Endometrial microvascular endothelial cells (primary cell): ENCODE data around the gene MRPS5. TPM values are rescaled to one million over a fixed set of nuclear protein-coding genes. Genes with fewer than 3 reads are reported as not detected.
"Not testable (repeated sequence)": the region's sequence is repeated elsewhere in the genome, so short reads cannot be mapped to it uniquely, and the experiment has no call there.

Source experiments
- in situ Hi-C: cut with HindIII; loops from 2 replicates; pipeline ENCODE4 v1.10.0; 2017; ENCODE audit warnings: low sequenced_read_pairs, low pct_unique_long_range_greater_than_20kb; ENCODE audit errors: inconsistent ontology term
- total RNA-seq: library from RNA; depleted of rRNA; stranded (reverse); fragments of >200 nt; gene quantifications from one replicate; pipeline ENCODE4 v1.2.3, GENCODE V29; 2015; ENCODE audit errors: inconsistent ontology term

Gene MRPS5
- total RNA-seq, 1 donor from 2014 or later = 36.3 TPM

DNA sequence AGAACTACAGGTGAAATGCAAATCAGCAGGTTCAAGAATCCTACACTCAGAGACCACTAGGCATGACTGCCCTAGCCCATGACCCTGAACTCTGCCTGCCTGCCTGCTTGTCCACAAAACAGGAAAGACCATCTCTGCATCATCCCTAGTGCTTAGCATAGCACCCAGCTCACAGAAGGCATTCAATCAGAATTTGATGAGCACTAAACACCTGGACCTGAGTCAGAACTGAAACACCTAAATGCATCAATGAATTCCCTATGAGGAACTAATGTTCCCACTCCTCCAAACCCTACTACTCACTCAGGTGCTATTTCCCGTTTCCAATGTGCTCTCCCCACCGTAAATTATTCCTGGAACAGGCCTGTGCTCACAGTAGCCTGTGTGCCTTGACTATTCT lies 21.7 kb downstream of the MRPS5 start:
- in situ Hi-C loops = no loop called here

DNA sequence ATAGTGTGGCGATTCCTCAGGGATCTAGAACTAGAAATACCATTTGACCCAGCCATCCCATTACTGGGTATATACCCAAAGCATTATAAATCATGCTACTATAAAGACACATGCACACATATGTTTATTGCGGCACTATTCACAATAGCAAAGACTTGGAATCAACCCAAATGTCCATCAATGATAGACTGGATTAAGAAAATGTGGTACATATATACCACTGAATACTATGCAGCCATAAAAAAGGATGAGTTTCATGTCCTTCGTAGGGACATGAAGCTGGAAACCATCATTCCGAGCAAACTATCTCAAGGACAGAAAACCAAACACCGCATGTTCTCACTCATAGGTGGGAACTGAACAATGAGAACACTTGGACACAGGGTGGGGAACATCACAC lies 23.3 kb downstream of the MRPS5 start:
- in situ Hi-C loops = not testable (repeated sequence)

DNA sequence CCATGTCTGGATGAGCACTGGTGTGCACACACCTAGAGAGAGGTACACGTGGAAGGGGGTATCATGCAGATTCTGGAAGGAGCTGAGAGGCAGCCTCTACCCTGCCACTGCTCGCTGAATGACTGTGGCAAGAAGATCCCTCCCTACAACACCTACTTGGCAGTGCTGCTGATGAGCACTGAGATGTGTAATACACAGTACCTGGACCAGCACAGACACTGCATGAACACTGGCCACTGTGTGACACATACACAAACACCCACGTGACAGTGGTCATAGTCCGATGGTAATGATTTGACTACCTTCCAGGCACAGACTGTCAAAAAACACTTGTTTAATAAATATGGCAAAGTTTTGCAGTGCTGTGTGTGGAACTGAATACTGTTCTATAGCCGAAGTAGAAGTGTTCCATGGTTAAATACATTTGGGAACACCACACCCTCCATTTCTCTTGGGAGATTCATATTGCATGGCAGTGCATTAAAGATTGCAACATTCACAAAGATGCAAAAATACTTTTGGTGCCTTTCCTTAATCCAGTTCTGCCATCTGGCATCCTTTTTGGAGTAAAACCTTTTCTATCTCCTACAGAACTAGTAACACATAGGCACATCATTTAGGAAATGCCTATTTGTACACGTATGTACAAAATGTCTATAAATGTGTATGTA lies 29.6 kb downstream of the MRPS5 start:
- in situ Hi-C loops = no loop called here

DNA sequence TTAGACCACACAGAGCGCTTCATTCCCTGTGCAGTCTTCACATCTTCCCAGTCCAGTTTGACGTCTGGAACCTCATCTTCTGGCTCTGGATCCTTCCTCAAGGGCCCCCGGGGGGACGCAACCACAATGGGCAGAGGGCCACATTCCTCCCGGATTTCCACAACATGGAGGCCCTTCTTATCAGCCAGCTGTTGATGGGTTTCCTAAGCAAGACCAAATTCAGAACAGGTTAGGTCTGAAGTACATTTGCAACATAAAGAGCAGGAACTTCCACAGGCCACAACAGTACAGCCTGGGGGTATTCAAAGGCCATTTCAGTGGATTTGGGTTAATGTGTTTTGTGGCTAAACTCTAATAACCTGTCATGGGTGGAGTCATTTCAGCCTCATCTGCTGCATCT lies 34.2 kb downstream of the MRPS5 start:
- in situ Hi-C loops = no loop called here

DNA sequence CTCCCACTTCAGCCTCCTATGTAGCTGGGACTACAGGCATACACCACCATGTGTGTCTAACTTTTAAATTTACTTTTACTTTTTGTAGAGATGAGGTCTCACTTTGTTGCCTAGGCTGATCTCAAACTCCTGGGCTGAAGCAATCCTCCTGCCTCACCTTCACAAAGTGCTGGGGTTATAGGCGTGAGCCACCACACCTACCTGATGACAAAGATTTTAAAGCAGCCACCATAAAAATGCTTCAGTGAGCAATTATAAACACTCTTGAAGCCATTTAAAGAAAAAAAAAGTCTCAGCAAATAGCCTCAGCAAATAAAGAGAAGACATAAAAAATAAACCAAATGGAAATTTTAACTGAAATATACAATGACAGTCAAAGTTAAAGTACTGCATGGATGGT lies 35.6 kb downstream of the MRPS5 start:
- in situ Hi-C loops = no loop called here

DNA sequence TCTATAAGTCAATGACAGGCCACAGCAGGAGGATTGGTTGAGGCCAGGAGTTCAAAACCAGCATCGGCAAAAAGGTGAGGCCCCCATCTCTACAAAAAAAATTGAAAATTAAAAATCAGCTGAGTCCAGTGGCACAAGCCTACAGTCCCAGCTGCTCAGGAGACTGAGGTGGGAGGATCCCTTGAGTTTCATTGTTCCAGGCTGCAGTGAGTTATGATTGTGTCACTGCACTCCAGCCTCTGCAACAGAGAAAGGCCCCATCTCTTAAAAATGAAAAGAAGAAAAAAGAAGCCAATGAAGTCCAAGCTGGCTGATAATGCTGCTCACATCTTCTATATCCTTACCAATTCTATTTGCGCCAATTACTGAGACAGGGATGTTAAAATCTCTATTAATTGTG lies 39.1 kb downstream of the MRPS5 start:
- in situ Hi-C loops = no loop called here

DNA sequence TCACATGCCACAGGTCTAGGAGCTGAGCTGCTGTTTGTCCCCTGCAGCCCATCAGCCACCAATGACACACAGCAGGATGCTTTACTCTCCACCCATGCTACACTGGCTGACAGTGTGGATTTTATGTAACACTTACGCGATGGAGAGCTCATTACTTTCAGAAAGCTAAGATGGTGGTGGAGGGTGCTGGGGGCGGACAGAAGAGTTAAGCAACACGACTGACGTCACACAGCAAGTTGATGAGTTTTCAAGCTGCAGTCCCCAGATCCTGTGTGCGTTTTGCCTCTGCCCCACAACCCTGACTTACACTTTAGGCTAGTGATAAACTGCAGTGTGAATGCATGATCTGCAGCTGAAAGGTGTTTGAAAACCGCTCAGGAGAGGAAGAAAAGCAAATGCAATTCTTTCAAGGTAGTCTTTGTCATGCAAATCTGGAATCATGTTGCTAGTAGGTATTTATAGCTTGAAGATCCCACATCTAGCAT lies 42.4 kb downstream of the MRPS5 start:
- in situ Hi-C loops = no loop called here

DNA sequence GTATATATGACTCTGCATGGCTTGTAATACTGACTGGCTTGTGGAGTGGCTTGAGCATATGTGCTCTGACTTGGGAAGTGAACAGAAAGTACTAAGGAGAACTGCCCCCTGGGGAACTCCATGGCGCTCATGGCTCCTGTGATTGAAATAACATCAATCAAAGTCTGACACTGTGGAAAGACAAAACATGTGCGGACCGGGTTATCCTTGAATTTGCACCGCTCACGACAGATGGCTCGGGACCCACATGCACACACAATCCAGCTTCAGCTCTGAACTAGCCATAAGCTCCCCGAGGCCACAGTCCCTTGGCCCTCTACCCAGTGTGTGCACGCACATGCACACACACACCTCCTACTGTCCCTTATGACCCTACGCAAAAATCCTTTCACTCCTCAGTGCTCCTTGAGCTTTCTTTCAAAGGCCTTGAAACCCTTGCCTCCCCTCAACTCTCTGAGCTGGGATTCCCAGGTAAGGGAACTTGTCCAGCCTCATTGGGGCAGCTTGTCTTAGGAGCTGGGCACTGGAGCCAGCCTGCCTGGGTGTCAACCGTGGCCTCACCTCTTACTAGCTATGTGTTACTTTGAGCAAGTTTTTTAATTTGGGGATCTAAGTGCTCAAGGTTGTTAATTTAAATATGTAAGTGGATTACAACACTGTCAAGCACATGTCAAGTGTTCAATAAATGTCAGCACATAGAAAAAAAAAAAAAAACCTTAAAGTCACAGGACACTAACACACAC lies 43.6 kb downstream of the MRPS5 start:
- in situ Hi-C loops = no loop called here

DNA sequence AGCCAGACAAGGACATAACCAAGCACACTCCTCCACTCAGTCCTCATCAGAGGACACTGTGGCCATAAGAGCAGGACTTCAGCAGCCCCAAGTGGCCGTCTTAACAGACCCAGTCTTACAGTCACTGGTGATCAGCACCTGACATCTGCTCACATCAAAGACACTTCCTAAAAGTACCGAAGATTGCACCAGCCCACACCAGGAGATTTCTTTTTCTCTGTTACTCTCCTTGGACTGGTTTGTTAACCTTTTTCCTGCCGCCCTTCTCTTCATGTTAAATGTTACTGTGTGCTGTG lies 44.1 kb downstream of the MRPS5 start:
- in situ Hi-C loops = no loop called here

DNA sequence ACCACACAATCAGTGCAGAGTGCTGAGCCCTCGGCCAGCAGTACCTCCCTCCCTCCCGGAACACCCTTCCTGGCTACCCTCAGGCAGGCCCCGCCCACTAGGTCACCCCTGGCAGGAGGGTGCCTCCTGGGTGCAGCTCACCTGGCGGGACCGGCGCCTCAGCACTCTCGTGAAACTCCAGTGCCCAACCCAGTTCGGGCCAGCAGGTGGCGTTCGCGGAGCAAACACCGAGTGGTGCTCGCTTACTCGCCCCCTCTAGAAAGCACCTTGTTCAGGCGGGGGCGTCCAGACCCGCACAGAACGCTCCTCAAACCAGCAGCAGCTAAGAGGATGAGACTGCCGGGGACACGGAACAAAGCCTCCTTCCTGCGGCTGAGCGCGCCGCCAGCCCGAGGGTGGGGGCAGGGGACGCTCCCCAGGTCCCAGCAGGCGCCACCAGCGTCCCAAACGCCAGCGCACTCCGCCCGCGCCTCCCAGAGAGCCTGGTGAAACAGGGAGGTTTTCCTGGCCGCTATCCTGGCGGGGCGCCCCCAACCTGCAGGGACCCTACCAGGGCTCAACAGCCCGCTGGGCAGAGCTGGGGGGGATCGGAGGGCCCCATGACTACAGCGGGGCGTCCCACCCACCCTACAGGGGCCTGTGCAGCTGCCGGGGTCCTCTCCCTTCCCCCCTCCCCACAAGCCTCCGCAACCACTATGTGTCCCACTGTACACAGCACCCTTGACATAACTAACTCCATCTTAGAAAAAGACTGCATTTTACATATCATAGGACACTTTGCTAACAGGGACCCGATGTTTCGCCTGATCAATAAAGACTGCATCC lies 44.7 kb downstream of the MRPS5 start:
- in situ Hi-C loops = no loop called here

DNA sequence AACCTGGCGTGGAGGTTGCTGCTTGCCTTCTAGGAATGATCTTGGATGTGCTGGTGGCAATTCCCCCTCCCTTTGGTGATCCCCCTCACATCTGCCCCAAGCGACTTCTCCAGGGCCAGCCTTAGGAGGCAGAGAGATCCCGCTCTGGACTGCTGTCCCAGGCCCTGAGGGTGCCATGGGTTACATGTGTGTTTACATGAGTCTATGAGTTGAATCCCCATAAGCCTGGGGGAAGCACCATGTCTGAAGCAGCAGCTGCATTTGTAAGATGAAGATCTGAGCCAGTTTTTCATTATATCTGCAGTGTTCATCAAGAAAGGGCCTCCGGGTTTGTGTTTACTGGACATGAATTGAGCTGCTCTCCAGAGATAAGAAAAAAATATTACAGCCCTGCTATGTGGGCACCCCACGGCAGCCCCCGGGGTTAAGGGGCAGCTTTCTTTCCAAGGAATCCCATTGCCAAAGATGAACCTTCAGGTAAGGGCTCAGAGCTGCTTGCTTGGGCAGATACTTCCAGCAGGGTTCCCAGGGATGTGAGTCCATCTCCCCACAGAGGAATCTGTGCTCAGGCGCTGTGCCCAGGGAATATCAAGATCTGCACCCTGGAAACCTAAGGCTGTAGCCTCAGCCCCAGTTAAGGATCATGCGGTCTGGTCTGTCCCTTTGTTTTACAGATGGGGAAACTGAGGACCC lies 46.0 kb downstream of the MRPS5 start:
- in situ Hi-C loops = no loop called here

DNA sequence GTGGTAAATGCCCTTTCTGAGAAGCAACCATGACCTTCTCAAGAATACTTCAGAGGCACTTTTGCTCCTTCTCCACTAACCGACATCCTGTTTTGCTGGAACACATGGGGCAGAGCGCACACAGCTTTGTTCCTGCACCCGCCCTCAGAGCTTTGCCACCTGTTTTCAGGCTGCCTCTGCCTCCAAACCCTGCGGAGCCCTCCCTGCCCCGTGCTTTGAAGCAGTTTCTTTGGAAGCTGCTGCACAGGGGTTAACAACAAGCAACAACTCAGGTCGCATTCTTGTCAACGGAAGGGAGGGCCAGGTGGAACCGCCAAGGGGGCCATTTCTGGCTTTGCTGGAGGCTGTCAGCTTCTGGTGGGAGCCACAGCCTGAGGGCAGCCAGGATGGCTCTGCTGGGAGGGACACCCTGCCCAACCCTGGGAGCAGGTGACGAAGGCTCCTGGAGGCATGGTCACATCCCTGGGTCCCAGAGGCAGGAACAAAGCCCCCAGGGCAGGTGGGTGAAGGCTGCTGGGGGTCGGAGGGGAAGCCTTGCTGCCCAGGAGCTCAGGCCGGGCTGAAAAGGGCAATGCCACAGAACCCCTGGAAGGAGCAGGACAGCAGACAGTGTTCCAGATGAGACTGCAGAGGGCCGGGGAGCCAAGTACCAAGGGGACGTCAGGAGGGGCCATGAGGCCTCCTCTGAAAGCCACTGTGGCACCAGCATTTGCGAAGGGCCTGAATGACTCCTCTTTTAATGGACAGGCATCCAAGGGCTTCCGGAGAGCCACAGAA lies 46.8 kb downstream of the MRPS5 start:
- in situ Hi-C loops = no loop called here

DNA sequence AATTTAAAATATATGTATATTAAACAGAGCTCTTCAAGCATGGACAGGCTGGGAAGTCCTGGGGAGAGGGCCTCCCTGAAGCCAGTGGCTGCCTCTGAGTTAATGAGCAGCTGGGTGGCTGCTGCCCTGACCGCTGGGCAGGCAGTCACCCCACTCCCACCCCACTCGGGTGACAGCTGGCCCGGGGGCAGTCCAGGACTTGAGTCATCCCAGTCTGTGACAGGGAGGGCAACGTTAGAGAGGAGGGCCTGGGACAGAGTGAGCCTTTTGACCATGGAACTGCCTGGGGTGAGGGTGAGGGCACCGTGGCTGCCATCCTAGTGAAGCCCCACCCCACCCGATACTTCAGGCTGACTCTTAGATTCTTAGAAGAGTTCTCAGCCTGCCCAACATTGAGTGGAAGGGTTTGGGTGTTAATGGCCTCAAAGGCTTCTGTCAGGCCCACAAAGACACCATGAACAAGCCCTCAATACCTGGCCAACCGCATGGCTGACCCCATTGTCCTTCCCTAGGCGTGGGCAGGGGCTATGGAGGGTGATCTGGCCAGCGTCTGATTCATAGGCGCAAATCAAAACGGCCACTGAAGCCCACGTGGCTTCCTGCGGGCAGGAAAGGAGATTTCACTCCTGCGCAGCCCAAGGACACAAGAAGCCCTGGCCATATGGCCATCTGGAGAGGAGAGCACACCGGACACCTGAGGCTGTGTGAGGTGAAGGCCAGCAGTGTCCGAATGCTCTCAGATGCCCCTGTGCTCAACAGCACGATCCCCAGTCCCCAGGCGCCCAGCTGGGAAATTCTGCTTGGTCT lies 47.5 kb downstream of the MRPS5 start:
- in situ Hi-C loops = no loop called here

DNA sequence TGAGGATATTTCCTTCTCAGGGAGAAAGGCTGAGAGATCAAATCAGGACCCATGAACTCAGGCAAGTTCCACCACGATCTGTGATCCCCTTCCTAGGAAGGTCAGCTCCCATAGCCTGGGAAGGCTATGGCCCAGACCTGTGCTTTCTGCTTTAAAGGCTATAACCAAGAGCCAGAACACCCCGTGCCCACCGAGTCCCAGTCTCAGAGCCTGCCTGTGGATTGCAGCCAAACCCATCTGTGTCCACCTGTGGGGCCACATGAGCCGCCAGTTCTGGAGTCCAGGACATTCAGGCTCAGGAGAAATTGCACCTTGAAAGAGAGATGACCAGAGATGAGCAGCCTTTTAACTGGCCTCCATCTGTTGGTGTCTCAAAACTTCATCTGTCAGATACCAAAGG lies 49.2 kb downstream of the MRPS5 start:
- in situ Hi-C loops = no loop called here

DNA sequence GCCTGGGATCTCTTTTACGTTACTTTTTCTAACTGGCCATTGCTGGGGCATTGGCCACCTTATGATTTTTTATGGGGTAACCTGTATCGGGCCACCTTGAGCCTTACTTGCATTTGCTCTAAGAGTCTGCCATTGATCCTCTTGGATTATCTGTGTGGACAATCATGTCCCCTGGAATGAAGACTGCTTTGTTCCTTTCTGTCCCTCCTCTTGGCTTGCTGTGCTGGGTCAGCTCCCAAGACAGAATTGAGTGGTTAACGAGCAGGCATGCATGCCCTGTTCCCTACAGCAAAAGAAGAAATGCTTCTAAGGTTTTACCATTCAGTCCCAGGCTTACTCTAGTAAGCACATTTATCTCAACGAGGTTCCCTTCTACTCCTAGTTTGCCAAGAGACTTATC lies 49.8 kb downstream of the MRPS5 start:
- in situ Hi-C loops = no loop called here

DNA sequence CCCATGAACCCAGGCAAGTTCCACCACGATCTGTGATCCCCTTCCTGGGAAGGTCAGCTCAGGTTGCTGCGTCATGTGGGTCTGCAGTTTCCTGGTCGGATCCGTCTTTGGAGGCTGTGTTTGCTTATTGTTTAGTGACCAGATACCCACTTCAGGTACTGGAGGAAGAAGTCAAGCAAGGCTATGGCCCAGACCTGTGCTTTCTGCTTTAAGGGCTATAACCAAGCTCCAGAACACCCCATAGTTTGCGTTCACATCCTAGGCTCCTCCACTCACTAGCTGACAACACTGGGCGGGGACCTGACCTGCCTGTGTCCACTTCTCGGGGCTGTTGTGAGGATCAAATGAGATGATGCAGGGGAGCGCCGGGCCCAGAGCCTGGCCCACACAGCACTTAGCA lies 52.1 kb downstream of the MRPS5 start:
- in situ Hi-C loops = no loop called here

DNA sequence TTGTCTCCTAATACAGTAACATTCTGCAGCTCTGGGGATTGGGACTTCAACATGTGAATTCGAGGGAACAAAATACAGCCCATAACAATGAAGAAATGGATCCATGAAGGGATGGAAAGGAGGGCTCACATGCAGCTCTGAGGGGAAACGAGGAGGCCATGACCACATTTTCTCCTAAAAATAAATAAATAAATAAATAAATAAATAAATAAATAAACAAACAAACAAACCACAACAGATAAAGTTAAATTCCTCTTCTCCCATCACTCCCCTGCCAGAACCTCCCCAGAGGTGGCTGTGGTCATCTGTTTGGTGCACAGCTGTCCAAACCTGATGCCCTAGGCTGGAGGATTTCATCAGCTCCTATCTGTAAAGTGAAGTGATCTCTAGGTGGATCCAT lies 53.4 kb downstream of the MRPS5 start:
- in situ Hi-C loops = no loop called here
